Left ventricle myocardium inferior (tissue), 1 donor: ENCODE measurements around the gene CCDC78. TPM values are rescaled to one million over a fixed set of nuclear protein-coding genes. Genes with fewer than 3 reads are reported as not detected.

Source experiments
- DNase-seq: peaks from one replicate; pipeline ENCODE4 v3.0.0-alpha.2; 2020
- H3K27ac ChIP-seq: fragments of 200-600 bp; replicated peaks from 2 replicates; pipeline ENCODE4 v1.8.0; 2021
- H3K27me3 ChIP-seq: fragments of 200-600 bp; 2 replicates; pipeline ENCODE4 v1.8.0; 2021; ENCODE audit warnings: low read depth
- H3K36me3 ChIP-seq: fragments of 200-600 bp; 2 replicates; pipeline ENCODE4 v1.8.0; 2021
- H3K4me1 ChIP-seq: fragments of 200-600 bp; 2 replicates; pipeline ENCODE4 v1.8.0; 2021
- H3K4me3 ChIP-seq: fragments of 200-600 bp; 2 replicates; pipeline ENCODE4 v1.8.0; 2021; ENCODE audit warnings: mild to moderate bottlenecking, moderate library complexity
- H3K9me3 ChIP-seq: fragments of 200-600 bp; replicated peaks from 2 replicates; pipeline ENCODE4 v1.8.0; 2021
- intact Hi-C: fragments of 100-400 bp; cut with micrococcal nuclease; formaldehyde crosslinking; loops from one replicate; pipeline ENCODE4 v1.11.0; 2022
- total RNA-seq: library from RNA; stranded (reverse); fragmentation: NEBNext Ultra II Directional; extraction: Animal tissue kit (Norgen Biotek cat#: 25700); gene quantifications from one replicate; pipeline ENCODE4 v1.2.1, GENCODE V29; 2021
- TF ChIP-seq, protein P1 (sequence below): fragments of 200-600 bp; IDR thresholded peaks from 2 replicates; pipeline ENCODE4 v1.8.0; 2021; ENCODE audit warnings: antibody characterized with exemption, mild to moderate bottlenecking, borderline replicate concordance
- donor health status: DM: no; HTN: yes; CAD: no; lungs with severe emphysema.

Gene CCDC78
- total RNA-seq, 1 donor from 2014 or later: 0.49 TPM

DNA sequence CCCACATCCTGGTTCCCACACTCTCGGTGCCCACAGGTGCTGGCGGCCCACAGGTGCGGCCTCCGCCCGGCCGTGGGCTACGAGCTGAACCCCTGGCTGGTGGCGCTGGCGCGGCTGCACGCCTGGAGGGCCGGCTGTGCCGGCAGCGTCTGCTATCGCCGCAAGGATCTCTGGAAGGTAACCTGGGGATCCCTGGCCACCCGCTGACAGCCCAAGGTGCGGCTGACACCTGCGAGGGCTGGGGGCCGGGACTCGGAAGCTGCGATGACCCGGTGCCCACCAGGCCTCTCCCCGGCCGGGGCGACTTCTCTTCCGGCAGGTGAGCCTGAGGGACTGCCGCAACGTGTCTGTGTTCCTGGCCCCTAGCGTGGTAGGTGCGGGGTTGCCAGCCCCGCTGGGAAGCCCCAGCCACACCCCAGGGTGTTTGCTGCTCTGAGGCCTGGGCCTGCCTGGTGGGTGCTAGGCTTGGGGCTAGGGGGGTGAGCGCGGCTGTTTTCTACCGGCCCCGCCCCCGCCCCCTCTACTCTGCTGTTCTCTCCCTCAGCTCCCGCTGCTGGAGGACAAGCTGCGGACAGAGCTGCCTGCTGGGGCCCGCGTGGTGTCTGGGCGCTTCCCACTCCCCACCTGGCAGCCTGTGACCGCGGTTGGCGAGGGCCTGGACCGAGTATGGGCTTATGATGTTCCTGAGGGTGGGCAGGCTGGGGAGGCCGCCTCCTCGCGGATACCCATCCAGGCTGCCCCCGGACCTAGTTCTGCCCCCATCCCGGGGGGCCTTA is 4.3 kb downstream of the CCDC78 start:
- Histone ChIP-seq H3K9me3 (no peaks in the 10 kb centered on the region), H3K4me3 (peak overlapping the region; percentile 96), H3K36me3 (no peaks in the 10 kb centered on the region), H3K27ac (peak overlapping the region; percentile 97), H3K27me3 (peaks cover 10% of the 10 kb centered on the region), H3K4me1 (peaks cover 47% of the 10 kb centered on the region)
- DNase-seq: no peak
- intact Hi-C loops: no loop called here
- TF ChIP-seq, protein P1, sequence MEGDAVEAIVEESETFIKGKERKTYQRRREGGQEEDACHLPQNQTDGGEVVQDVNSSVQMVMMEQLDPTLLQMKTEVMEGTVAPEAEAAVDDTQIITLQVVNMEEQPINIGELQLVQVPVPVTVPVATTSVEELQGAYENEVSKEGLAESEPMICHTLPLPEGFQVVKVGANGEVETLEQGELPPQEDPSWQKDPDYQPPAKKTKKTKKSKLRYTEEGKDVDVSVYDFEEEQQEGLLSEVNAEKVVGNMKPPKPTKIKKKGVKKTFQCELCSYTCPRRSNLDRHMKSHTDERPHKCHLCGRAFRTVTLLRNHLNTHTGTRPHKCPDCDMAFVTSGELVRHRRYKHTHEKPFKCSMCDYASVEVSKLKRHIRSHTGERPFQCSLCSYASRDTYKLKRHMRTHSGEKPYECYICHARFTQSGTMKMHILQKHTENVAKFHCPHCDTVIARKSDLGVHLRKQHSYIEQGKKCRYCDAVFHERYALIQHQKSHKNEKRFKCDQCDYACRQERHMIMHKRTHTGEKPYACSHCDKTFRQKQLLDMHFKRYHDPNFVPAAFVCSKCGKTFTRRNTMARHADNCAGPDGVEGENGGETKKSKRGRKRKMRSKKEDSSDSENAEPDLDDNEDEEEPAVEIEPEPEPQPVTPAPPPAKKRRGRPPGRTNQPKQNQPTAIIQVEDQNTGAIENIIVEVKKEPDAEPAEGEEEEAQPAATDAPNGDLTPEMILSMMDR: no peak

- H3K9me3 ChIP-seq: no peaks in the 10 kb centered on the region
- H3K4me1 ChIP-seq: peaks cover 49% of the 10 kb centered on the region
- H3K27ac ChIP-seq: peak within 1 kb of the TSS; percentile 97
- H3K4me3 ChIP-seq: peak within 1 kb of the TSS; percentile 96
- TF ChIP-seq, protein P1: no peak
- H3K36me3 ChIP-seq: no peaks in the 10 kb centered on the region
- peak; percentile 78 for DNase-seq
- H3K27me3 ChIP-seq: peaks cover 4% of the 10 kb centered on the region
- intact Hi-C loops: no loop called here
These were observed 5.1 kb downstream of the CCDC78 start, which contains the start of gene ANTKMT for GRCh38 chr16:720990-721764. ANTKMT (plus strand) TSS chr16:721146; CDS start chr16:721275, 129 bp downstream.

GRCh38 chr16:720447-720989 is 5.7 kb downstream of the CCDC78 start:
- no peaks in the 10 kb centered on the region for H3K36me3 ChIP-seq
- peak overlapping the region; percentile 97 for H3K27ac ChIP-seq
- peak; percentile 46 for DNase-seq
- peaks cover 53% of the 10 kb centered on the region for H3K4me1 ChIP-seq
- H3K9me3 ChIP-seq: no peaks in the 10 kb centered on the region
- TF ChIP-seq, protein P1: no peak
- peak overlapping the region; percentile 96 for H3K4me3 ChIP-seq
- intact Hi-C loops: no loop called here
- H3K27me3 ChIP-seq: no peaks in the 10 kb centered on the region

DNA sequence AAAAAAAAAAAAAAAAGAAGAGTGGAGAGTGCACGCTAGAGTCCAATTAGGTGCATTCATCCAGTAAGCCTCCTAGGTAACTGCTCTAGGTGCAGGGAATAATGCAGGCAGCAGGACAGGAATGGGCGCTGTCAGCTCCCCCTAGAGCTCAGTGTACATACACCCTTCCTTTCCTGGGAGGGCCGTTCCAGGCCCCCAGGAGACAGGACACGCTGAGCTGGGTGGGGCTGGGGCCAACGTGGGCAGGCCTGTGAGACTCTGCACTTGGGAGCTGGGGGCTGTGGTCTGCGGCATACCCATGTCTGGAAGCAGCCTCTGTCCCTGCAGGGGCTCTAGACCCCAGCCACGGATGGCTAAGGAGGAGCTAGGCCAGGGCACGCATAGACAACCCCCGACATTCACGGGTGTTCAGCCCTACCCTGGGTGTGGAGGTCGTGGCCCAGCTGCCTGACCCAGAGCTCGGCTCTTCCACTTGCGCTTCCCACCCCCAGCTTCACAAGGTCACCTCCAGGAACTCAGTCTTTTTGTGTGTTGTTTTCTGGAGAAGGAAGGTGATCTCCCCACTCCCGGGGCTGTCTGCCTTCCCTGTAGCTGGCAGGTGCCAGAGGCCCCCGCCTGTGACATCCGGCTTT is 6.3 kb downstream of the CCDC78 start:
- Histone ChIP-seq H3K4me3 (peak overlapping the region; percentile 96), H3K9me3 (no peaks in the 10 kb centered on the region), H3K27me3 (no peaks in the 10 kb centered on the region), H3K36me3 (no peaks in the 10 kb centered on the region), H3K27ac (peak overlapping the region; percentile 97), H3K4me1 (peaks cover 57% of the 10 kb centered on the region)
- TF ChIP-seq, protein P1: peak; percentile 21
- intact Hi-C loops: no loop called here
- no peak for DNase-seq

GRCh38 chr16:718922-719321 is 7.3 kb downstream of the CCDC78 start:
- Histone ChIP-seq H3K4me3 (no peak overlapping the region), H3K27ac (no peak overlapping the region), H3K27me3 (no peaks in the 10 kb centered on the region), H3K36me3 (no peaks in the 10 kb centered on the region), H3K9me3 (no peaks in the 10 kb centered on the region), H3K4me1 (peaks cover 65% of the 10 kb centered on the region)
- TF ChIP-seq, protein P1: no peak
- intact Hi-C loops: no loop called here
- DNase-seq: no peak
